GM12864 (cell line): ENCODE data around the gene FERD3L.

Experiments used
- DNase-seq: peaks from one replicate; pipeline ENCODE4 v3.0.0-alpha.2; 2011; ENCODE audit warnings: low read depth
- H3K4me3 ChIP-seq: 2 replicates; pipeline ENCODE4 v1.5.1; 2011; ENCODE audit warnings: mild to moderate bottlenecking, low read depth, low read length, control low read depth
- TF ChIP-seq, protein P1 (sequence below): IDR thresholded peaks from 2 replicates; pipeline ENCODE4 v1.5.1; 2011; ENCODE audit warnings: low read depth, mild to moderate bottlenecking, moderate library complexity, low read length, control low read depth, inconsistent platforms; ENCODE audit errors: missing control alignments

The FERD3L gene

GRCh38 chr7:19107081-19107355, 38.2 kb downstream of the FERD3L start:
- TF ChIP-seq, protein P1, sequence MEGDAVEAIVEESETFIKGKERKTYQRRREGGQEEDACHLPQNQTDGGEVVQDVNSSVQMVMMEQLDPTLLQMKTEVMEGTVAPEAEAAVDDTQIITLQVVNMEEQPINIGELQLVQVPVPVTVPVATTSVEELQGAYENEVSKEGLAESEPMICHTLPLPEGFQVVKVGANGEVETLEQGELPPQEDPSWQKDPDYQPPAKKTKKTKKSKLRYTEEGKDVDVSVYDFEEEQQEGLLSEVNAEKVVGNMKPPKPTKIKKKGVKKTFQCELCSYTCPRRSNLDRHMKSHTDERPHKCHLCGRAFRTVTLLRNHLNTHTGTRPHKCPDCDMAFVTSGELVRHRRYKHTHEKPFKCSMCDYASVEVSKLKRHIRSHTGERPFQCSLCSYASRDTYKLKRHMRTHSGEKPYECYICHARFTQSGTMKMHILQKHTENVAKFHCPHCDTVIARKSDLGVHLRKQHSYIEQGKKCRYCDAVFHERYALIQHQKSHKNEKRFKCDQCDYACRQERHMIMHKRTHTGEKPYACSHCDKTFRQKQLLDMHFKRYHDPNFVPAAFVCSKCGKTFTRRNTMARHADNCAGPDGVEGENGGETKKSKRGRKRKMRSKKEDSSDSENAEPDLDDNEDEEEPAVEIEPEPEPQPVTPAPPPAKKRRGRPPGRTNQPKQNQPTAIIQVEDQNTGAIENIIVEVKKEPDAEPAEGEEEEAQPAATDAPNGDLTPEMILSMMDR: no peak
- no peak overlapping the region for H3K4me3 ChIP-seq
- no peak for DNase-seq

- TF ChIP-seq, protein P1: no peak
- no peak for DNase-seq
- no peak overlapping the region for H3K4me3 ChIP-seq
Observed at GRCh38 chr7:19106241-19107080, 38.8 kb downstream of the FERD3L start.

GRCh38 chr7:19105546-19105945, 39.7 kb downstream of the FERD3L start:
- no peak overlapping the region for H3K4me3 ChIP-seq
- TF ChIP-seq, protein P1: no peak
- DNase-seq: no peak

- no peak overlapping the region for H3K4me3 ChIP-seq
- TF ChIP-seq, protein P1: no peak
- DNase-seq: no peak
Observed at GRCh38 chr7:19104811-19105210, 40.4 kb downstream of the FERD3L start.

- TF ChIP-seq, protein P1: no peak
- no peak for DNase-seq
- no peak overlapping the region for H3K4me3 ChIP-seq
Observed at GRCh38 chr7:19102884-19103283, 42.3 kb downstream of the FERD3L start.

DNA sequence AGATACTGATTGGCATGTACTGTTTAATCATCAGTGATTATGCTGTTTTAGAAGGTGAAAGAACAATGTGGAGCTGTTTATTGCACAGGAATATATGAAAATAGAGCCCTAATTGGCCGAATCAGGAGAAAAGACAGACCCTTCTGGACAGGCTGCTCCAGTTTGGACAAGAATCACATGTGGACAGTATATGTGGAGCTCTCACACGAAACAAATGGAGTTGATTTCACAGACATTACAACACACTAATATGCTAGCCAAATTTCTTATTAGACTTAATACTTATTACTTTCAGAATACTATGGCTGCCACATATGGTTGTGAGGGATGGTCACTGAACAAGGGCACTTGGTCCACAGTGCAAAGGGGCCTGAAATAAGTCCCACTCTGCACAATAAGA, 43.3 kb downstream of the FERD3L start:
- H3K4me3 ChIP-seq: no peak overlapping the region
- TF ChIP-seq, protein P1: no peak
- DNase-seq: no peak

GRCh38 chr7:19101472-19101871, 43.7 kb downstream of the FERD3L start:
- TF ChIP-seq, protein P1: no peak
- H3K4me3 ChIP-seq: no peak overlapping the region
- no peak for DNase-seq
